HG02885 (cell line): ENCODE measurements around the gene FAM221B.

Source experiments
- ATAC-seq: cut with Tn5 transposase; IDR thresholded peaks from one replicate; pipeline ENCODE4 v1.9.1; 2021; ENCODE audit warnings: mild to moderate bottlenecking; ENCODE audit not compliant: unreplicated experiment, poor library complexity

The FAM221B gene

DNA sequence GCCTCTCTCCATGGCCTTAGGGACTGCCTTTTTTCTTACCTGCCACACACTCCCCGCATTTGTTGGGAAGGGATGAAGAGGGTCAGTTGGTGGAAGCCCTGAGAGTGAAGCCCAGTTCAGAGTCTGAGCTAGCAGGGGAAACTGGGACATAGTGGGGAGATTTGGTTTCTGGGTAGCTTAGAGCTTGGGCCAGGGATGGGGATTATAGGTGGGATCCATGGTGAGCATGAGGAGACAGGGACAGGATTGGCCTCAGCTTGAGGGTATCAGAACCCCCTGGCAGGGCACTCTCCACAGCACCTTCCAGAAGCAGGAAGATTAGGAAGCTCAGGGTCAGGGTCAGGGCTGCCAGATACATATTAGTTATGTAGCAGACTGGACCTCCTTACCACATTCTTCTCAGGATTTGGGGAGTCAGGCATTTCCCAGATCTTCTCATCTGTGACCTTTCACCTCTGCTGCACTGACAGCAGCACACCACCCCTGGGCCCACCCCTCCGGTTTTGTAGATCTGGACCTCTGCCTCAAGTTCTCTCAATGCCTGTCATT is 23.8 kb upstream of the FAM221B start:
- ATAC-seq = no peak

DNA sequence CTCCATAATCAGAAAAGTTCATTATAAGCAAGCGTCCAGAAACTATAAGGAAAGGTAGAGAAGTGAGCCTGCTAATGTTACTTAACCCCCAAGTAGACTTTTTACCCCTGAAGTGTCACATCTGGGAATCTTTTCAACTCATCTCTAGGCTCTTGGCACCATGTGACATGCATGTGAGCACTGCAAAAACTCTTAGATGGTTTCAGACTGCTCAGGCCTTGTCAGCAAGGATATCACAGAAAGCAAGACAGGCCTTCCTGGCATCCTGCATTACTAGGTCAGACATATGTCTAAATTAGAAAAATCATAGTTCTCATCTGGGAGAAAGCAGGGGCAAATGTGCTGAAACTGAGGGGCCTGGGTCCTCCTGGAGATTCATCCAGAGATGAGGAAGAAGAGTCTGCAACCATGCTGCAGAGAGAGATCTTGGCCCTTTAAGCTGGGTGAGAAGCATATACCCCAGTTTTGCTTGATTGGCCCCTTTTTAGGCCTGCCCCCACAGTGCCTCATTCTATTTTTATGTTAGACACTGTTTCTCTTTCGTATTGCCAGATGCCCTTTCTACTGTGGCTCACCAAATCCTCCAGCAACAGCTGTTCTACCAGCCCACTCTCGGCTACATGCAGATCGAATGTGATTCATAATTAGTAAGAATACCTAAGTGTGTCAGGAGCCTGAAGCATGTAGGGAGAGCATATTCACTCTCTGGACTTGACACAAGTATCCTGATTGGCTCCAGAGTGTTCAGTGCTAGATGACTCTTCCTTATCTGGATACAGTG is 19.4 kb upstream of the FAM221B start:
- ATAC-seq = peak; percentile 90

DNA sequence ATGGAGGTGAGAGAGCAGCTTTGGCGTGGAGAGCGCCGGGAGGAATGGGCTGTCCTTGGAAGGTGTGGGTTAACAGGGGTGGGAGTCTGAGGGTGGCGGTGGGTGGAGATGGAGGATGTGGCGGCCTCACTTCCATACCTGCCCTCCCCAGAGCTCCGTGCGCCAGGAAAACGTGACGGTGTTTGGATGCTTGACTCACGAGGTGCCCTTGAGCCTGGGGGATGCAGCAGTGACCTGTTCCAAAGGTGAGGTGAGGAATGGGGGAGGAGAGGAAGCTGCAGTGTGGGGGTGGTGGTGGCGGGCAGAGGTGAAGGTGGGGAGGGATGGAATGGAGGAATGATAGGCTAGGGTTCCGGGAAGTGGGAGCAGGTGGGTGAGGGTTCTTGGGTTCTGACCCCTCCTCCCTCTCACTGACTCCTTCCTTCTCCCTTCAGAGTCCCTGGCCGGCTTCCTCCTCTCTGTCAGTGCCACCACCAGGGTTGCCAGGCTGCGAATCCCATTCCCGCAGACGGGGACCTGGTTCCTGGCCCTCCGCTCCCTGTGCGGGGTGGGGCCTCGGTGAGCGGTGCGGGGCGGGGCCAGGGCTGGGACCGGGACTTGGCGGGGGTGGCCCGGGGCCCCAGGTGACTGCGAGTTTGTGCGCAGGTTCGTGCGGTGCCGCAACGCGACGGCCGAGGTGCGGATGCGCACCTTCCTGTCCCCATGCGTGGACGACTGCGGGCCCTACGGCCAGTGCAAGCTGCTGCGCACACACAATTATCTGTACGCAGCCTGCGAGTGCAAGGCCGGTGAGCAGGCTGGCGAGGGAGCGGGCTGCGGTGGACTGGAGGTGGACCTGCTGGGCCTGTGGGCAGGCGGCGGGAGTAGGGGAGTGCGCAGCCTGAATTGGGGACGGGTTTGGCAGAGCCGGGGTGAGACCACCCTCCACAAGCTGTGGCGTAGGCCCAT is 17.6 kb upstream of the FAM221B start:
- ATAC-seq = no peak

DNA sequence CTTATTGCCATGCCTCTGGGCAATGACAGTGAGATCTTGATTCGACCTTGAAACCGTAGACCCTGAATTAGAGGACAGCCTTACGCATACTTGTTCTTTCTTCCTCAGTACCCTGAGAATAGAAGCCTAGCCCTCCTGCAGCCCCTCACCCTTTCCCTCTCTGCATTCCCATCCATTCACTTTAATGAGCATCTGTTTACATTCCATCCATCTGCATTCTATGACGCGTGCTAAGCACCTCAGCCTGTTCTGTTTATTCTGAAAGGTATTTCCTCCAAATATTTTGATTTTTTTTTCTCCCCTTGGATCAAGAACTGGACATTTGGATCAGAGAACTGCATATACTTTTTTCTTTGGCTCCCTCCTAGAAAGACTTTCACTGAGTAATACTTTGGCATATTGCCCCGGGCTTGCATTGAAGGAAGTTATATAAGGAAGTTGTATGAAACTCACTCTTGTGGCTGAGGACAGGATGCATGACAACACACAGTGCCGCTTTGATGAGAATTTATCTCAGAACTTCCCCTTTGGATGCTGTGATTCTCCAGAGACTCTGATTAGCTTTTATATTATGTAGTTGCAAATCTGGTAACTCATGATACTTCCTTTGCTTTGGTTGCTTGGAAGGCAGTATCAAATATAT is 16.2 kb upstream of the FAM221B start:
- ATAC-seq = no peak

DNA sequence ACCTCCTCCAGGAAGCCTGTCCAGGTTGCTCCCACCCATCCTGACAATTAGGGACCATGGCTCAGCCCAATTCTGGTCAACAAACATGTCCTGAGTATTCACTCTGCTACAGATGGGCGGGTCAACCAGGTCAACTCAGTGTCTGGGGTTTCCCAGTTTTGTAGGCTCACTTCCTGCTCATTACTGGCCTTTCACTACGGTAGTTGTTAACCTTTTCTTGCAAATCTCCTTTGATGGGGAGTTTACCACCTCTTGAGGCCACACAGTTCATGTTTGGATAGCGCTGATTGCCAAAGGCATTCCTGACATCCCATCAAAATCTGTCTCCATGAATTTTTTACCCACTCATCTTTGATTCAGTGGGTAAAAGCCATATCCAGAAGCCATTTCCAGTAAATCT is 14.3 kb upstream of the FAM221B start:
- peak; percentile 86 for ATAC-seq

DNA sequence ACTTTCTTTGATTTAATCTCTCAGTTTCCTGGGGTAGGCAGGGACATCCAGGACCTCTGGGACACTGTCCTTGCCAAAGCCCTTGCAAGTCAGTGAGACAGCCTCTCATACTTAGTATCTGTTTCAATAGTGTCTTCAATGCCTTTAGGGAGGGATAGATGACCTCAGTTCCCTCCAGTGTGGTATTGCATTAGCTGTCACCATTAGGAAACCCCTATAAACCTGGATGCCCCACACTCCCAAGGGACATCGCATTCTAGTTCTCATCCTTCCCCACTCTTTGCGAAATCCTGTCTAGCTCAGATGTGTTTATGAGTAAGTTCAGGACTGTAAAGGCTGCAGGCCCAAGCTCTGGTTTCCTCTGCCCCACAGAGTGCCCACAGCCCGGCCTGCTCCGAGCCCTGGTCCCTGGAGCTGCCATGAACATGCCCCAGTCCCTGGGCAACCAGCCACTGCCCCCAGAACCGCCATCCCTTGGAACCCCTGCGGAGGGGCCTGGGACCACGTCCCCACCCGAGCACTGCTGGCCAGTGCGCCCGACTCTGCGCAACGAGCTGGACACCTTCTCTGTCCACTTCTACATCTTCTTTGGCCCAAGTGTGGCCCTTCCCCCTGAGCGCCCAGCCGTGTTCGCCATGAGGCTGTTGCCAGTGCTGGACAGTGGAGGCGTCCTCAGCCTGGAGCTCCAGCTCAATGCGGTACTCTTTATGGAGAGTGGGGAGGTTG is 13.7 kb upstream of the FAM221B start:
- no peak for ATAC-seq

DNA sequence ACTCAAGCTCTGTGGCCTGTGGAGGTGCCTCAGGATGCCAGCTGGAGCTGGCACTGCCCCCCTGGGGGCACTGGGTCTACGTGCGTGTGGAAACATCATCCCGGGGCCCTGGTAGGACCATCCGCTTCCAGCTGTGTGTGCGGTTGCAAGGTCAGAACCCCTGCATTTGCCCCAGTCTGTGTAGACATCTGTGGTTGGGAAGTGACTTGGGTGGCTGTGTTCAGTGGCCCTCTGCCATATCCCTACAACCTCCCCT is 13.0 kb upstream of the FAM221B start:
- ATAC-seq = no peak

DNA sequence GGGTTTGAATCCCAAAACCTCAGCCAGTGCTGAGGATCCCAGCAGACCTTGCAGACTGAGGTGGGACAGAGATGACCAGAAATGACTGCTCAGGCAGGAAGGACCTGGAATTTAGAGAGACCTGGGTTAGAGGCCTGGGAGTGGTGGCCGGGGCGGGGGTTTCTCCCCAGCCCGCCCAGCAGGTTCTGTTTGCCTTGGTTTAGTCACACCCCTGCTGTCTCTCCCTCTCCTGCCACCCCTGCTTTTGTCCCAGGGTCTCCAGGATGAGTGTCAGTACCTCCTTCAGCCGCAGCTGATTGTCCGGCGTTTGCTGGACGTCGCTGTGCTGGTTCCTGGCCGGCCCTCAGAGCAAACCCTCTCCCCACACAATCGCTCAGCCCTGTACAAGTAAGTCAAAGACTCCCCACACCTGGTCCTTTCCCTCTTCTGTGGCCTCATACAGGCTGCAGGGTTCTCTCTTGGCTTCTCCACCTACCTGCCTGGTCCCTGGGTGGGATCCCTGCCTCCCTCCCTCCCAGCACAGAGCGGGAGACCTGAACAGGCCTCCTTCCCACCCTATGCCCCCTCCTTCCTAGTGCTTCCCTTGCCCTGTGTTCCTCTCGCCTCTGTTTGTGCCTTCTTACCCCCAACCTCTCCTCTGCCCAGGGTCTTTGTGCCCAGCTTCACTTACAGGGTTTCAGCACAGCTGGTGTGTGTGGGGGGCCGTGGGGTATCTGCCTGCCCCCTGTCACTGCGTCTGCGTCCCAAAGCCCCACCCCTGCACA is 12.5 kb upstream of the FAM221B start:
- ATAC-seq = no peak

DNA sequence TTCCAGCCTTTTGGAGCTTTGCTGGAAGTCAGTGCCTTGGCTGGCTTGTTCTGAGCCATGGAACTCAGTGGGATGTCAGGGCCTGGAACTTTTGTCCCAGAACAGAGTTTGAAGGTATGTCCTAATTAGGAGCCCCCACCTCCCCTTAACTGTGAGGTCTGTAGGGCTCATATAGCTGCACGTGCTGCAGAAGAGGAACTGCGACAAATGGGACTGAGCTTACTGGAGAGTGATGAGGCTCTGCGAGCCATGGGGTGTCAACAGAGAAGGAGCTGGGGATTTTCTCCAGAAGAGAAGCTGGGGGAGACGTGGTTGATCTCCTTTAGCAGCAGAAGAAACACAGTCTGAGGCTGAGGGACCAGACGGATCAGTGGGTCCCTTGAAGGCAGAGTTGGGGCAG is 11.4 kb upstream of the FAM221B start:
- ATAC-seq = no peak

DNA sequence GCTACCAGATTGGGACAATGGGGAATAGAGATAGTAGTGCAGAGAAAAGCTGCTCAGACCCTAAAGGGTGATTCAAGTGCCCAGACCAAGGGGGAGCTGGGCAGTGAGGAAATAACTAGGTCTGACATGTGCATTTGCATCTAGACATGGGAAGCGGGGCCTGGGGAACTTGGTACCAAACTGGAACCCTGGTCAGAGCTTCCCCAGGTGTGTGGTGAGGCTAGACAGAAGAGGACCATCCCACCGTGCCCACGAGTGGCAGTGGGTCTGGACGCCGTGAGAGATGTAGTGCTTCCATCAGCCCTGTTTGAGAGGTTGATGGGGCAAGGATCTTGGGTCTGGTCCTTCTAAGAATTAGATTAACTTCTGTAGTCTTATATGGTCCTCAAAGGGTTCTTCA is 8.1 kb upstream of the FAM221B start:
- no peak for ATAC-seq

DNA sequence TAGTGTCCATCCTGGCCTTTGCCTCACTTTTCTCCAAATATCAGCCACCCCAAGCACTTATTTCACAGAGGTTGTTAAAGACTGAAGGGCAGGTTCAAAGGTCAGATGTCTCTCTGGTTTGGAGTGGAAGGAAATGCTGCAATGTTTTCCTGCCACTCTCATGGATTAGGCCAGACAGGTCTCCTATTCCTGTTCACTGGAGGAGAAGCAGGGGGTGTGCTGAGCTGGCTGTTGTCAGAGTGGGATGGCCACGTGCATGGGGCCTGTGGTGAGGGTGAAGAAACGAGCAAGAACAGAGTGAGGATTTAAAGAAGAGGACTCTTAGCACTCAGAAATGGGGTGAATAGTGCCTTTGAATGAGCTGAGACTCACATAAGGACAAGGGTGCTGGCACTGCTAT is 7.2 kb upstream of the FAM221B start:
- ATAC-seq = no peak

DNA sequence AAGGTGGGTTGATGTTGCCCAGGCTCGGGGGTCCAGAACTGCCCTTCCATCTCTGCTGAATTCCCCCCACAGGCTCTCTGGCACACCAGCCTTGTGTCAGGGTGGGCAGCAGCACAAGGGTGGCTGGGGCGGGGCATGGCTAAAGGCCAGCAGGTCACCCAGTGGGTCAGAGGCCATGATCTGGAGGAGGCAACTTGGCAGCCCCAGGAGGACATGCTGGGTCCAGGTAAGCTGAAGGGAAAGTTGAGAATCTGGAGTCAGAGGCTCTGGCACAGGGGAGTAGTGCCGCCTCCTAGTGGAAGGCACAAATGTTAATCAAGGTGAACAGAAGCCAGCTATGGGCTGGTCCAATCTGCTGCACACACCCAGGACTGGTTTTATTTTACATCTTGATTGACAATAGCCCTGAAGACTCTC is 6.7 kb upstream of the FAM221B start:
- no peak for ATAC-seq

DNA sequence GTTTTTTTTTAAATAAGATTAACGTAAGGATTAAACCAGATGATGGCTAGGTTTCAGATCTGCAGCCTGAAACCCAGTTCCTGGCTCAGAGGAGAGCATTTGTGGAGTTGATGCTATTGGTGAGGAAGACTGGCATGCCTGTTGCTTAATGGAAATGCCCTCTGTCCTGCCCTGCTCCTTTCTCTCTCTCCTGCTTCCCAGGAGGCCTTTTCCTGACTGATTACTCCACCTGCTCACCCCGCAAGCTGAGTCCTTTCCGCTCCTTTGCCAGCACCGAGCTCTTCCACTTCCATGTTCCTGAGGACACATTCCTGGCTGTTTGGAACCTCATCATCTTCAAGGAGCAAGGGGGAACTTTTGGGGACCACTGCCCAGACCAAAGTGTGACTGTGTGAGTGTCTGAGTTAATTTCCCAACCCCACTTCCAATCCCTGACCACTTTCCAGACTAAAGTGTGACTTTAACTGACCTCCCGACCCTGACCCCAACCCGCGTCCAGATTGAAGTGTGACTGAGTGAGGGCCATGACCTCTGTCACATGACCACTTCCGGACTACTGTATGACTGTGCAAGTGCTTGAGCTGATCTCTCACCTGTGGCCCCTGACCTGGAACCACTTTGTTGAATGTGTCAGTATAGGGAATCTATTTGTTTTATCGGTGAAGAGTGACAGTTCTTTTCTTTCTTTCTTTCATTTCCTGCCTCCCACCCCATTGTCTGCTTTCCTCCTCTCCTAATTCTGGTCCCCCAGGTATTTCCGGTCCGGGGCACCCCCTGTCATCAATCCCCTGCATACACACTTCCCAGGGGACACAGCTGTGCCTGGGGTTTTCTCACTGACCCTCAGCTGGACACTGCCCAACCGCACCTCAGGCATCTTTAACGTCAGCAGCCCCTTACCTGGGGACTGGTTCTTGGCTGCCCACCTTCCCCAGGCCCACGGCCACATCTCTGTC is 6.0 kb upstream of the FAM221B start:
- no peak for ATAC-seq

DNA sequence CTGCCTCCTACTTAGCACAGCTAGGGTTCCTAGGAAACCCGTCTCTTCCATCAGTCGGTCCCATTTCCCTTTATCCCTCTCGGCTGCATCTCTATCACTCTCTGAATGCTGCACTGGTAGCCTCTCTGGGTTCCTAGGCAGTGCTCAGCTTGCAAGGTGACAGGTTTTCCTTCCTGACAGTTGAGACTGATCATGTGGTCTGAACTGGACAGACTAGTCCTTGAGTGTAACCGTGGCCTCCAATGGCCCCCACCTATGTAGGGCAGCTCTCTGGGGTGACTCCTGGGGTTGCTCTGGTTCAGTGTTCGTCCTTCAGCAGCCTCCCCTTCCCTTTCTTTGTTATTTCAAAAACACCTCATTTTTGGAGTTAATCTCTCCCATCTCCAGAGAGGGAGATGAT is 4.3 kb upstream of the FAM221B start:
- no peak for ATAC-seq

DNA sequence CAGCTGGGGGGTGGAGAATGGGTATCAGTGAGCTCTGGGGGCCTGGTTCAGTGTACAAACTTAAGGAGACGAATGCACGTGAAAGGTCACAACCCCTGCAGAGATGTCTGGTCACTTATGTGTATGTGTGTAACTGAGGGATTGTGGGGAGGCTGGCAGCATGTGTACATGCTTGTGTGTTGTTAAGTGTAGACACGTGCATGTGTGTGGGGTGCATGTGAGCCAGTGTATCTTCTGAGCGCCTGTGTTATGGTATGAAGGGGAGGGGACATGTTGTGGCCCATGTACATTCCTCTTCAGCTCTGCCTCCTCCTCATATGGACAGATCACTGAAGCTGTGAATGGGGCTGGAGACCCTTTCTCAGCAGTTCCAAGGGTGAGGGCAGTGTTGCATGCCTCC is 2.5 kb upstream of the FAM221B start:
- no peak for ATAC-seq

DNA sequence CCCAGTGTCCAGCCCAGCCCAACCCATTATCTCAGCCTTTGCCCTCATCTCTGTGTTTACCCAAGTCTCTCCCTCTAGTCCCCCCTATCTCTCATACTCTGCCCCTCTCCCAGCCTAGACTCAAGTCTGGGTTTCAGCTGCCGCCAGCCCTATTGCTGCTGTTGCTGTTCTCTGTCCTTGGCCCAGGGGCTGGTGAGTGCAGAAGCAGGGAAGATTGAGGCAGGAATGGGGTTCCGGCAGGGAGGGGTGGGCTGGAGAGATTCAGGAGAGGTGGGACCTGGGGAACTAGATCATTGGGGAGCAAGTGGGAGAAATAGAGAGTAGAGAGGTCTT is 1.2 kb upstream of the FAM221B start:
- no peak for ATAC-seq

DNA sequence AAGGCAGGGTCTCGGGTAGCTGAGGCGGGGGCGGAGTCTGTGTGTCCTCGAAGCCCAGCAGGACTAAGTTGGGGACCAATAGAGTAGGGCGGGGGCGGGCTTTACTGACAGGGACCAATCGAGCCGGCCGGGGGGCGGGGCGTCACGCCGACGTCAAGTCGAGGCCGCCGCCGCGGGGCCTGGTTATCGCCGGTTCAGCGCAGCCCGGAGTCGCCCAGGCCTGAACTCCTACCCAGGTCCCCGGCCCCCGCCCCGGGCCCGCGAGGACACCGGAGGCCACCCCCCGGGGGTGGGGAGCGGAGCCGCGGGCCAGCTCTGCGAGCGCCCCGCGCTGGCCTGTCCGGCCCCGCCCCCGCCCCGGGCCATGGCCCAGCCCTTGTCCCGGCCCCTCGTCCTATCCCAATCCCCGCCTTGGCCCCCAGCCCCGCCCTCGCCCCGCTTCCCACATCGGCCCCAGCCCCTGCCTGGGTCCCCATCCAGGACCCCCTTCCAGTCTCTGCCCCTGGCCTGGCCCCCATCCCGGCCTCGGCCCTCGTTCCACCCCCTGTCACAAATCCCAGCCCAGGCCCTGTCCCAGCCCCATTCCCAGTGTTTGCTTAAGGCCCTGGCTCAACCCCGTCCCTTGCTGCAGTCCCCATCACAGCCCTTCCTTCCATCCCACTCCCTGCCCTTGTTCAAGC is 692 bp upstream of the FAM221B start, which contains the start of gene TMEM8B:
TSS of gene TMEM8B (plus strand) at position 145 of the 680 bp plus-strand sequence. CDS start at position 365, 220 bp downstream.
- peak; percentile 80 for ATAC-seq

DNA sequence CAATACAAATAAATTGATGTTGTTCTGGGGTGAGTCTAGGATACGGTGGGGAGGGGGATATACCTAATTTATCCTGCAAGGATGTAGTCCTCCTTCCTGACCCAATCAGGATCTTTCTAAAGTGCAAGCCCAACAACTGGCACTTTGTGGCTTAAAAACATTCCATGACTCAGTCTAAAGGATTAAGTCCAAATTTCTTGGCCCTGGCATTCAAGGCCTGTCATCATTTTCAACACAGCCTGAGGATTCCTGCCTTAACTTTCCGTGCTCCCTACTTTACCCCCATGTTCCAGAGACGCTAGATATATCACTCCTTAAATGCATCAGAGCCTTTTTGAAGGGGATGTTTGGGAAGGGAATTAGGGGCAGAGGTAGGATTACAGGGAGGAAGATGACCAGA is 1.0 kb downstream of the FAM221B start:
- no peak for ATAC-seq
